Naive B cell (primary cell): ENCODE measurements around the gene STRBP. TPM values are rescaled to one million over a fixed set of nuclear protein-coding genes. Genes with fewer than 3 reads are reported as not detected.
A peak's percentile ranks its signal among the peaks of the same experiment; 100 is the strongest.

Source experiments
- ATAC-seq, 2 donors: fragments of 150-1000 bp; cut with Tn5 transposase; 2 replicates each; pipeline ENCODE4 v1.10.0; 2021; ENCODE audit warnings: low read depth in 2 of 2, mild to moderate bottlenecking in 2 of 2, moderate library complexity in 2 of 2
- DNase-seq: peaks from one replicate; pipeline ENCODE4 v3.0.0; 2022
- H3K27ac Mint-ChIP-seq, 6 donors: one replicate each; pipeline ENCODE4 v1.8.0; 2020 to 2022; ENCODE audit warnings: mild to moderate bottlenecking in 6 of 6, mixed read lengths in 6 of 6, moderate library complexity in 5 of 6, inconsistent platforms in 2 of 6
- H3K27me3 Mint-ChIP-seq, 3 donors: one replicate each; pipeline ENCODE4 v1.8.0; 2021 to 2022; ENCODE audit warnings: mixed read lengths in 3 of 3, mild to moderate bottlenecking in 1 of 3
- H3K36me3 Mint-ChIP-seq, 2 donors: one replicate each; pipeline ENCODE4 v1.8.0; 2020 to 2022; ENCODE audit warnings: mixed read lengths in 2 of 2, inconsistent platforms in 1 of 2, mild to moderate bottlenecking in 1 of 2
- H3K4me1 Mint-ChIP-seq, 3 donors: one replicate each; pipeline ENCODE4 v1.8.0; 2020 to 2022; ENCODE audit warnings: mixed read lengths in 3 of 3, inconsistent platforms in 1 of 3, mild to moderate bottlenecking in 1 of 3, moderate library complexity in 1 of 3
- H3K4me3 Mint-ChIP-seq, 8 donors: one replicate each; pipeline ENCODE4 v1.8.0; 2020 to 2022; ENCODE audit warnings: mild to moderate bottlenecking in 8 of 8, mixed read lengths in 8 of 8, moderate library complexity in 8 of 8, inconsistent platforms in 2 of 8
- H3K9me3 Mint-ChIP-seq, 7 donors: one replicate each; pipeline ENCODE4 v1.8.0; 2020 to 2022; ENCODE audit warnings: mixed read lengths in 7 of 7, mild to moderate bottlenecking in 5 of 7, inconsistent platforms in 2 of 7, moderate library complexity in 1 of 7
- polyA plus RNA-seq, 6 donors: library from polyadenylated mRNA; unstranded; fragments of 300-500 nt; fragmentation: Illumina TruSeq; gene quantifications; one replicate each; pipeline ENCODE4 v1.2.3, GENCODE V29; 2021; ENCODE audit warnings: low read depth in 6 of 6

The STRBP gene
- polyA plus RNA-seq, 6 donors from 2014 or later, result 126 to 197 (median 155) TPM

GRCh38 chr9:123165813-123166212, 102.6 kb downstream of the STRBP start:
- Mint-ChIP-seq H3K4me1 (peaks cover 45 to 66% (median 62%) of the 10 kb centered on the region in 3 donors), H3K27me3 (no peaks in the 10 kb centered on the region), H3K9me3 (no peaks in the 10 kb centered on the region), H3K36me3 (peaks cover 0 to 5% of the 10 kb centered on the region in 2 donors), H3K4me3 (no peak overlapping the region), H3K27ac (peak overlapping the region in 5 of 6 donors; percentile 21 to 85 (median 78))
- no peak for DNase-seq
- ATAC-seq, result no peak

- Mint-ChIP-seq H3K27me3 (no peaks in the 10 kb centered on the region), H3K4me3 (peak overlapping the region in 1 of 8 donors; percentile 39), H3K36me3 (peaks cover 0 to 16% of the 10 kb centered on the region in 2 donors), H3K4me1 (peaks cover 40 to 58% (median 56%) of the 10 kb centered on the region in 3 donors), H3K27ac (peak overlapping the region in 3 of 6 donors; percentile 43 to 79 (median 79)), H3K9me3 (no peaks in the 10 kb centered on the region)
- ATAC-seq (no peak), DNase-seq (no peak)
These were observed 104.1 kb downstream of the STRBP start for GRCh38 chr9:123164285-123164684.

- Mint-ChIP-seq H3K27ac (peak overlapping the region in 2 of 6 donors; percentile 43 to 77), H3K36me3 (peaks cover 0 to 26% of the 10 kb centered on the region in 2 donors), H3K4me1 (peaks cover 32 to 52% (median 48%) of the 10 kb centered on the region in 3 donors), H3K4me3 (no peak overlapping the region), H3K9me3 (no peaks in the 10 kb centered on the region), H3K27me3 (no peaks in the 10 kb centered on the region)
- ATAC-seq, result no peak
- no peak for DNase-seq
These were observed 105.5 kb downstream of the STRBP start for GRCh38 chr9:123162791-123163345.

GRCh38 chr9:123162360-123162759, 106.0 kb downstream of the STRBP start:
- Mint-ChIP-seq H3K27ac (peak overlapping the region in 4 of 6 donors; percentile 31 to 56 (median 41)), H3K27me3 (no peaks in the 10 kb centered on the region), H3K36me3 (peaks cover 3 to 27% of the 10 kb centered on the region in 2 donors), H3K4me1 (peaks cover 30 to 50% (median 43%) of the 10 kb centered on the region in 3 donors), H3K9me3 (no peaks in the 10 kb centered on the region), H3K4me3 (no peak overlapping the region)
- ATAC-seq, result no peak
- DNase-seq, result no peak

- peaks cover 0 to 11% (median 4%) of the 10 kb centered on the region in 3 donors for H3K4me1 Mint-ChIP-seq
- H3K4me3 Mint-ChIP-seq, result no peak overlapping the region
- H3K36me3 Mint-ChIP-seq, result peaks cover 8 to 34% of the 10 kb centered on the region in 2 donors
- ATAC-seq (no peak), DNase-seq (no peak)
- no peaks in the 10 kb centered on the region for H3K27me3 Mint-ChIP-seq
- H3K27ac Mint-ChIP-seq, result peak overlapping the region in 4 of 6 donors; percentile 1 to 91 (median 32)
- no peaks in the 10 kb centered on the region for H3K9me3 Mint-ChIP-seq
These were observed 111.2 kb downstream of the STRBP start for GRCh38 chr9:123157221-123157620.

GRCh38 chr9:123150708-123151503, 117.5 kb downstream of the STRBP start:
- no peak for DNase-seq
- Mint-ChIP-seq H3K27me3 (no peaks in the 10 kb centered on the region), H3K27ac (peak overlapping the region in 3 of 6 donors; percentile 2 to 52 (median 40)), H3K9me3 (peaks cover 0 to 1% (median 0%) of the 10 kb centered on the region in 7 donors), H3K36me3 (peaks cover 8 to 29% of the 10 kb centered on the region in 2 donors), H3K4me1 (peaks cover 0 to 7% (median 4%) of the 10 kb centered on the region in 3 donors), H3K4me3 (no peak overlapping the region)
- ATAC-seq, result no peak

- DNase-seq, result no peak
- Mint-ChIP-seq H3K4me3 (no peak overlapping the region), H3K27me3 (no peaks in the 10 kb centered on the region), H3K9me3 (peaks cover 0 to 1% (median 0%) of the 10 kb centered on the region in 7 donors), H3K4me1 (peaks cover 0 to 16% (median 4%) of the 10 kb centered on the region in 3 donors), H3K36me3 (peaks cover 8 to 41% of the 10 kb centered on the region in 2 donors), H3K27ac (peak overlapping the region in 2 of 6 donors; percentile 12 to 57)
- no peak for ATAC-seq
These were observed 119.3 kb downstream of the STRBP start for GRCh38 chr9:123149067-123149466.

GRCh38 chr9:123138163-123138562, 130.2 kb downstream of the STRBP start:
- Mint-ChIP-seq H3K36me3 (peaks cover 15 to 20% of the 10 kb centered on the region in 2 donors), H3K9me3 (no peaks in the 10 kb centered on the region), H3K27me3 (no peaks in the 10 kb centered on the region), H3K4me1 (peaks cover 26 to 30% (median 26%) of the 10 kb centered on the region in 3 donors), H3K4me3 (no peak overlapping the region), H3K27ac (peak overlapping the region in 4 of 6 donors; percentile 2 to 73 (median 39))
- no peak for ATAC-seq
- no peak for DNase-seq

GRCh38 chr9:123135430-123135829, 133.0 kb downstream of the STRBP start:
- DNase-seq, result no peak
- Mint-ChIP-seq H3K4me1 (peaks cover 14 to 16% (median 16%) of the 10 kb centered on the region in 3 donors), H3K27me3 (no peaks in the 10 kb centered on the region), H3K27ac (peak overlapping the region in 3 of 6 donors; percentile 71 to 84 (median 72)), H3K9me3 (no peaks in the 10 kb centered on the region), H3K4me3 (no peak overlapping the region), H3K36me3 (peaks cover 9 to 15% of the 10 kb centered on the region in 2 donors)
- no peak for ATAC-seq

GRCh38 chr9:123132696-123133095, 135.7 kb downstream of the STRBP start:
- no peak overlapping the region for H3K27ac Mint-ChIP-seq
- H3K9me3 Mint-ChIP-seq, result no peaks in the 10 kb centered on the region
- no peak overlapping the region for H3K4me3 Mint-ChIP-seq
- no peak for DNase-seq
- H3K36me3 Mint-ChIP-seq, result peaks cover 6 to 24% of the 10 kb centered on the region in 2 donors
- H3K4me1 Mint-ChIP-seq, result peaks cover 5 to 13% (median 10%) of the 10 kb centered on the region in 3 donors
- ATAC-seq, result no peak
- H3K27me3 Mint-ChIP-seq, result no peaks in the 10 kb centered on the region

GRCh38 chr9:123131993-123132392, 136.4 kb downstream of the STRBP start:
- no peaks in the 10 kb centered on the region for H3K9me3 Mint-ChIP-seq
- H3K4me3 Mint-ChIP-seq, result no peak overlapping the region
- H3K27me3 Mint-ChIP-seq, result no peaks in the 10 kb centered on the region
- DNase-seq (no peak), ATAC-seq (no peak)
- H3K36me3 Mint-ChIP-seq, result peaks cover 6 to 30% of the 10 kb centered on the region in 2 donors
- peaks cover 12 to 20% (median 14%) of the 10 kb centered on the region in 3 donors for H3K4me1 Mint-ChIP-seq
- H3K27ac Mint-ChIP-seq, result no peak overlapping the region

- ATAC-seq, result no peak
- Mint-ChIP-seq H3K27ac (no peak overlapping the region), H3K36me3 (peaks cover 9 to 31% of the 10 kb centered on the region in 2 donors), H3K4me1 (peaks cover 12 to 21% (median 12%) of the 10 kb centered on the region in 3 donors), H3K9me3 (no peaks in the 10 kb centered on the region), H3K27me3 (no peaks in the 10 kb centered on the region), H3K4me3 (no peak overlapping the region)
- DNase-seq, result no peak
These were observed 137.1 kb downstream of the STRBP start for GRCh38 chr9:123131258-123131657.

- no peak for DNase-seq
- H3K27ac Mint-ChIP-seq, result peak overlapping the region in 5 of 6 donors; percentile 1 to 80 (median 19)
- H3K9me3 Mint-ChIP-seq, result no peaks in the 10 kb centered on the region
- peaks cover 13 to 22% (median 16%) of the 10 kb centered on the region in 3 donors for H3K4me1 Mint-ChIP-seq
- H3K27me3 Mint-ChIP-seq, result no peaks in the 10 kb centered on the region
- H3K36me3 Mint-ChIP-seq, result peaks cover 15 to 31% of the 10 kb centered on the region in 2 donors
- ATAC-seq, result peak; percentile 8 to 33
- H3K4me3 Mint-ChIP-seq, result no peak overlapping the region
These were observed 139.0 kb downstream of the STRBP start for GRCh38 chr9:123129423-123129822.
